ENCODE results near the gene SLC22A6. TPM values are rescaled to one million over a fixed set of nuclear protein-coding genes. Genes with fewer than 3 reads are reported as not detected.

The SLC22A6 gene
- total RNA-seq, 3 donors from 2014 or later (not counting 1 experiment from before 2014, with no cell fraction given), result not detected

- TF ChIP-seq CTCF (IDR thresholded peaks at IDR 0.05), result no peak
- H3K27me3 ChIP-seq (ENCODE audit: control insufficient read depth, insufficient read depth, low read length), result no peaks in the 10 kb centered on the region
- no peaks in the 10 kb centered on the region for H3K9me3 Mint-ChIP-seq
- H3K27ac Mint-ChIP-seq, result no peak overlapping the region
- no peaks in the 10 kb centered on the region for H3K4me1 ChIP-seq (ENCODE audit: control insufficient read depth, insufficient read depth, low read length)
- H3K4me1 Mint-ChIP-seq, result no peaks in the 10 kb centered on the region
- no peaks in the 10 kb centered on the region for H3K9me3 ChIP-seq (ENCODE audit: control insufficient read depth, insufficient read depth, low read length)
- intact Hi-C loops (cut with micrococcal nuclease), result no loop called here
- H3K36me3 ChIP-seq (ENCODE audit: control insufficient read depth, insufficient read depth, low read length), result no peaks in the 10 kb centered on the region
- no peaks in the 10 kb centered on the region for H3K36me3 Mint-ChIP-seq
- no peak overlapping the region for H3K27ac ChIP-seq (ENCODE audit: low read length)
- WGBS (ENCODE audit: insufficient coverage), result 83% methylated on average over 13 of the region's 13 CpGs
- DNase-seq, result no peak
- H3K4me3 ChIP-seq (ENCODE audit: low read length), result no peak overlapping the region
- no peak overlapping the region for H3K4me3 Mint-ChIP-seq
- ATAC-seq, result no peak
- peaks cover 28 to 32% of the 10 kb centered on the region in 2 donors for H3K27me3 Mint-ChIP-seq (ENCODE audit: low read depth in 2 of 2)
Measured at GRCh38 chr11:63014408-63015055, 29.8 kb upstream of the SLC22A6 start.

- intact Hi-C loops (cut with micrococcal nuclease), result no loop called here
- no peak for TF ChIP-seq CTCF (IDR thresholded peaks at IDR 0.05)
- Histone ChIP-seq H3K27ac (ENCODE audit: low read length) (no peak overlapping the region), H3K4me1 (ENCODE audit: control insufficient read depth, insufficient read depth, low read length) (no peaks in the 10 kb centered on the region), H3K27me3 (ENCODE audit: control insufficient read depth, insufficient read depth, low read length) (no peaks in the 10 kb centered on the region), H3K9me3 (ENCODE audit: control insufficient read depth, insufficient read depth, low read length) (no peaks in the 10 kb centered on the region), H3K36me3 (ENCODE audit: control insufficient read depth, insufficient read depth, low read length) (no peaks in the 10 kb centered on the region), H3K4me3 (ENCODE audit: low read length) (no peak overlapping the region)
- Mint-ChIP-seq H3K4me3 (no peak overlapping the region), H3K27ac (no peak overlapping the region), H3K27me3 (ENCODE audit: low read depth in 2 of 2) (peaks cover 18 to 20% of the 10 kb centered on the region in 2 donors), H3K9me3 (no peaks in the 10 kb centered on the region), H3K36me3 (no peaks in the 10 kb centered on the region), H3K4me1 (no peaks in the 10 kb centered on the region)
- DNase-seq, result no peak
- no CpG with 5 or more reads among the region's 1 CpG for WGBS (ENCODE audit: insufficient coverage)
- ATAC-seq, result no peak
Measured at GRCh38 chr11:63012839-63013238, 28.1 kb upstream of the SLC22A6 start.

- Histone ChIP-seq H3K27ac (ENCODE audit: low read length) (no peak overlapping the region), H3K4me1 (ENCODE audit: control insufficient read depth, insufficient read depth, low read length) (no peaks in the 10 kb centered on the region), H3K27me3 (ENCODE audit: control insufficient read depth, insufficient read depth, low read length) (no peaks in the 10 kb centered on the region), H3K9me3 (ENCODE audit: control insufficient read depth, insufficient read depth, low read length) (no peaks in the 10 kb centered on the region), H3K36me3 (ENCODE audit: control insufficient read depth, insufficient read depth, low read length) (no peaks in the 10 kb centered on the region), H3K4me3 (ENCODE audit: low read length) (no peak overlapping the region)
- H3K9me3 Mint-ChIP-seq, result no peaks in the 10 kb centered on the region
- ATAC-seq, result no peak
- H3K4me3 Mint-ChIP-seq, result no peak overlapping the region
- H3K27ac Mint-ChIP-seq, result no peak overlapping the region
- no peaks in the 10 kb centered on the region for H3K4me1 Mint-ChIP-seq
- 87% methylated on average over 11 of the region's 11 CpGs for WGBS (ENCODE audit: insufficient coverage)
- peaks cover 16 to 18% of the 10 kb centered on the region in 2 donors for H3K27me3 Mint-ChIP-seq (ENCODE audit: low read depth in 2 of 2)
- no peaks in the 10 kb centered on the region for H3K36me3 Mint-ChIP-seq
- TF ChIP-seq CTCF (IDR thresholded peaks at IDR 0.05), result no peak
- no peak for DNase-seq
- intact Hi-C loops (cut with micrococcal nuclease), result no loop called here
Measured at GRCh38 chr11:63012430-63012829, 27.7 kb upstream of the SLC22A6 start.

- H3K4me1 ChIP-seq (ENCODE audit: control insufficient read depth, insufficient read depth, low read length), result no peaks in the 10 kb centered on the region
- ATAC-seq (no peak), DNase-seq (no peak)
- Mint-ChIP-seq H3K36me3 (no peaks in the 10 kb centered on the region), H3K27me3 (ENCODE audit: low read depth in 2 of 2) (peaks cover 14 to 18% of the 10 kb centered on the region in 2 donors), H3K9me3 (no peaks in the 10 kb centered on the region), H3K4me3 (no peak overlapping the region), H3K4me1 (no peaks in the 10 kb centered on the region), H3K27ac (no peak overlapping the region)
- H3K27me3 ChIP-seq (ENCODE audit: control insufficient read depth, insufficient read depth, low read length), result no peaks in the 10 kb centered on the region
- no peaks in the 10 kb centered on the region for H3K9me3 ChIP-seq (ENCODE audit: control insufficient read depth, insufficient read depth, low read length)
- H3K4me3 ChIP-seq (ENCODE audit: low read length), result no peak overlapping the region
- no peak for TF ChIP-seq CTCF (IDR thresholded peaks at IDR 0.05)
- intact Hi-C loops (cut with micrococcal nuclease), result no loop called here
- H3K36me3 ChIP-seq (ENCODE audit: control insufficient read depth, insufficient read depth, low read length), result no peaks in the 10 kb centered on the region
- WGBS (ENCODE audit: insufficient coverage), result 91% methylated on average over 5 of the region's 5 CpGs
- no peak overlapping the region for H3K27ac ChIP-seq (ENCODE audit: low read length)
Measured at GRCh38 chr11:63010934-63011439, 26.2 kb upstream of the SLC22A6 start.
